GM23248 (cell line): ENCODE data around the gene MRAS.

ENCODE experiments used
- EZH2 ChIP-seq: fragments of 200-600 bp; sonication (generic); IDR thresholded peaks from 2 replicates; pipeline ENCODE4 v1.6.1; 2018; ENCODE audit warnings: antibody characterized with exemption, mild to moderate bottlenecking; ENCODE audit not compliant: insufficient read depth, poor library complexity, severe bottlenecking
- EZH2phosphoT487 ChIP-seq: fragments of 200-600 bp; sonication (generic); IDR thresholded peaks from 2 replicates; pipeline ENCODE4 v1.6.1; 2018; ENCODE audit warnings: antibody characterized with exemption, moderate library complexity, mild to moderate bottlenecking, low read depth; ENCODE audit not compliant: insufficient read depth

DNA sequence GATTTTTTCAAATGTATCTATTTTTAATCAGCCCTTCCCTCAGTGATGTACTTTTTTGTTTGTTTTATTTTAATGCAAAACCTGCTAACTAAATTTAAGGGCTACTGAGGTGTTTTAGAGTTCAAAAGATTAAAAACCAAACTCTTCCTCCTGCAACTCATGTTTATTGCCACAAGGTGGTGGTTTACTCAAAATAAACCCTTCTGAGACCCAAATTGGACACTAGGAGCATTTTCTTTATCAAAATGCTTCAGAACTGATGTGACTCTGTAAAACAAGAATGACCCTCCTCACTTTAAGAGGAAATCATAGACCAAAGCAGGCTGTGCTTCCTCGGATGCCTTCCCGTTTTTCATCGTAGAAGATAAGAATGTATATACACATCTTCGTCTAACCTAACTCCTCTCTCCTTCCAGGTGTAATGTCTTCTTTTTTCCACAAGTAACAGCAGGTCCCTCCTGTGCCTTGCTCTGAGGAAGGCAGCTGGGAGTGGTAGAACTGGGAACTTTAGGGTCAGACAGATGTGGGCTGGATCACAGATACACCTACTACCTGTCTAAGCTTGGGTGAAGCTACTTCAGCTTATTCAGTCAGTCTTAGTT lies 15.8 kb upstream of the MRAS start:
- TF ChIP-seq EZH2, result no peak
- TF ChIP-seq EZH2phosphoT487, result no peak
